CD4-positive, alpha-beta T cell treated with Interleukin-2 at 100 ng/mL for 4 hours (primary cell): ENCODE data around the gene MAGI3.
"Not testable (repeated sequence)": the region's sequence is repeated elsewhere in the genome, so short reads cannot be mapped to it uniquely, and the experiment has no call there.

Source experiments
- DNase-seq: peaks from one replicate; pipeline ENCODE4 v3.0.0-alpha.2; 2020; ENCODE audit warnings: low spot score

Gene MAGI3

DNA sequence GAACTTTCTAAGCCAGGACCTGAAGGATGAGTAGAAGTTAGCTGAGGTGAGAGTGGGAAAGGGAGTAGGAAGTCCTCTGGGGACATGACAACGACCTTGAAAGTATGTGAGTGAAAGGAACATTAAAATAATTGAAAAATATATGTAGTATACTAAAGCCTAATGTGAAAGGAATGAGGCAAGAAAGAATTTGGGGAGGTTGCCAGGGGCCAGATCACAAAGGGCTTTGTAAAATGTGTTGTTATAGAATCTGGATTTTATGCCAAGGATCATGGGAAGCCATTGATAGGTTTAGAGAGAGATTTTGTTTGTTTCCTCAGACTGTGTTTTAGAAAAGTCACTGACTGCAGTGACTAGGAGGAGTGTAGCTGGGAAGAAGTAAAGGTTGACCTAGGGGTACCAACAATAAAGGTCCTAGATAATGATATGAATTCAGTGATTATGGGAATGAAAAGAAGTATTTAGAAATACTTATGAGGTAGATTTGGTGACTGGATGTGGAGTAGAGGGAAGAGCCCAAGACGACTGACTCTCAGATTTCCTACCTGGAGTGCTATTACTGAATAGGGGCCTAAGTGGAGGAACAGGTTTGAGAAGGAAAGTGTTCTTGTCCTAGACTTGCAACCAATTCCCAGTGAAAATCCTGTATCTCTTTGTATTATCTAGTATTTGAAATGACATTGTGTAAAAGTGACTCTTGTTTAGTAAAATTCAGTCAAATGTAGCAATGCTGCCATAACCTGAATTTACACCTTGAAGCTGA is 189.1 kb downstream of the MAGI3 start:
- no peak for DNase-seq

DNA sequence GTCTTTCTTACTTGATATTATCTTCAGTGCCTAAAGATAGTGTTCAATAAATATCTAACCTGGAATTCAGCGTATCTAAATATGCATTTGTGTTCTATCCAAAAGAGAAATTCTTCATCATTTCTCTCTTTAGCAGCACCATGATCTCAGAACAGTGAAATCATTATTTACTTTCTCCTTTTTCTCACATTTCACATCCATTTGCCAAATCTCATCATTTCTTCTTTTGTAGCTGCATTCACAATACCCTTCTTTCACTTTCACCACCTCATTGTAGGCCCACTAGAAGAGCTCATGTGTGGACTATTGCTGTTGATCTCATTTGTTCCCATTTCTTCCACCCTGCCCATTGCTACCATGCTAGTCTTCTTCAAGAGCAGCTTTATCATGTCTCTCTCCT is 191.0 kb downstream of the MAGI3 start:
- DNase-seq: no peak

DNA sequence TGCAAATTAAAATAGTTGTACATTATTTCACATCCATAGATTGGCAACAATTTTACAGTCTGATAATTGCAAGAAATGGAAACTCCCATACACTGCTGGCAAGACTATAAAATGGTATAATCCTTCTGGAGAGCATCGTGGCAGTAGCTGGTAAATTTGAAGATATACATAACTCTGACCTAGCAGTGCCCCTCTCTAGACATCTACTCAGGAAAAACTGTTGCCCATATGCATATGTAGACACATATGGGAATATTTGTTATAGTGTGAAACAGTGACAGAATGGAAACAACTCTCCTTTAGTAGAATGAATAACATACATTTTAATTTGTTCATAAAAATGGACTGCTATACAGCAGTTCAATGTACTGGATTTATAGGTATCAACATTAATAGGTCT is 191.8 kb downstream of the MAGI3 start:
- no peak for DNase-seq

DNA sequence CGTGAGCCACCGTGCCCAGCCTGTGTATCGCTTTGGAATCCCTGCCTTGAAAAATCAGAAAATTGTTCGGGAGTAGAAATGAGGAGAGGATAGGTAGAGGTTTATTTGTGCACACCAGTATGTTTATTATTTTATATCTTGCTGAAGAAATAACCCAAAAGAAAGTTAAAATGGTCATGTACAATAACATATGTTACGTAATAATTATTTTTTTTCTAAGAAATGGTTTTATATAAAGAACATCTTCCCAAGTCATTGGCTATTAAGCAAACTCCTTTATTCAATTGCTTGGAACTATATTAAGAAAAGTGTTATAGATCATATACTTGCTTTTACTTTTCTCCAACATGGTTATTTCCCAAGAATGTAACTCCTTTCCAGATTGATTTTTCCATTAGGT is 197.2 kb downstream of the MAGI3 start:
- no peak for DNase-seq

DNA sequence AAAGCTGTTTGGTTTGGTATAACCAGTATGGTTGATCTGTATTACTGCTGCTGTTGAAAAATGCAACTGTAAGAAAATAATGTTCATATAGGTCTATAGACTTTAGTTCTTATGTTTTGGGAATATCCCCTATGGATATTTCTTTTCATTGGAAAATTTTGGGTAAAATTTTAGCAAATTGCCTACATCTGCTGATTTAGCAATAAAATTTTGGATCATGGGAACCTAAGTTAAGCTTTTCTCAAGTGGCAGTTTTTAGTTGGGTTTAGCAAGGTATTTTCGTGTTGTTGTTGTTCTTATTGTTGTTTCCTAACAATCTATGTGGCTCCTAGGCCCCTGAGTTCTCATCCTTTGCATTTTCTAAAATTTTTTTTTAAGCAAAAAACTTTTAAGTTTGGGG is 201.9 kb downstream of the MAGI3 start:
- DNase-seq: no peak

DNA sequence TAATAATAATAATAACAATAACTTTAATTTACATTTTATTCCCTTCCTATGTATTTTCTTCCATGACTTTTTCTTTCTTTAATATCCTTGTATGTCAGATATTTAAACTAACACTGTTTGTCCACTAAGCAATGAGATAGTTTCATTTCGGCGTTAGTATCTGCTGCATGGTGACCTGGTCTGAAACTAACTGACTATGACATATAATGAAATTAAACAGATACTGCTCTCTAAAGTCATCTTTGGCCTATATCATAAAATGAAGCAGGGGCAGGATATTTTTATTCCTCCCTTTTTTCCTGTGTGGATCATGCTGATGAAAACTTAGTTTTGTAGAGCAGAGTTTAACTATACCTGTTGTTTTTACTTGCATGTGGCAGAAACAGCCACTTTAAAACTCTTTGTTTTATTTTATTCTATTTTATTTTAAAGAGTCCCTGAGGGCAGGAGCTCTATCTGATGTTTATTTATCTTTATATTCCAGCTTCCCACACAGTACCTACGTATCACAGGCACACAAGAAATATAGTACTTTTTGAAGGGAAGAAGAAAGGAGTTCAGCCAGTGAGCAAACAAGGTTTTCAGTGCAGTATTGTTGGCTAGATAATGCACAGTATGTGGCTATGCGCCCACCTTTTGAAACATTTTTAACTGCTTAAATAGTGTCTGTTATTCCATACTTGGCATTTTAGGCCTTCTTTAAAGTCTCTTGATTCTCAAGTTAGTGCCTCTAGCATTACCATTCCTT is 203.4 kb downstream of the MAGI3 start:
- no peak for DNase-seq

DNA sequence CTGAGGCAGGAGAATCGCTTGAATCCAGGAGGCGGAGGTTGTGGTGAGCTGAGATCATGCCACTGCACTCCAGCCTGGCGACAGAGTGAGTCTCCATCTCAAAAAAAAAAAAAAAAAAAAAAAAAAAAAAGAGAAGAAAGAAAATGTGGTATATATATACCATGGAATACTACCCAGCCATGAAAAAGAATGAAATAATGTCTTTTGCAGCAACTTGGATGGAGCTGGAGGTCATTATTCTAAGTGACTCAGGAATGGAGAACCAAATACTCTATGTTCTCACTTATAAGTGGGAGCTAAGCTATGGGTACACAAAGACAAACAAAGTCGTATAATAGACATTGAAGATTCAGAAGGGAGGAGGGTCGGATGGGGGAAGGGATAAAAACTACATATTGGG is 214.2 kb downstream of the MAGI3 start:
- DNase-seq: not testable (repeated sequence)

DNA sequence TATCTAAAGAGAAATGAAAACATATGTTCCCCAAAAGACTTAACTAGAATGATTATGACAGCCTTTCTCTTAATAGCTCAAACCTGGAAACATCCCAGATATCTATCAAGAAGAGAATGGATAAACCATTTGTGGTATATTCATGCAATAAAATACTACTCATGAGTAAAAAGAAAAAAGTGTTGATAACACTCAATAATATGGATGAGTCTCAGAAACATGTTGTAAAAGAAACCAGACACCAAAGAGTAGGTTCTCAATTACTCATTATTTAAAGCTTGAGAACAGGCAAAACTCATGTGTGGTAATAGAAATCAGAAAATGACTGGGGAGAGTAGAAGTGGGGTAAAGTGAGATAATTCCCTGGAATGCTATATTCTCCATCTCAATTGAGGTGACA is 214.8 kb downstream of the MAGI3 start:
- no peak for DNase-seq

DNA sequence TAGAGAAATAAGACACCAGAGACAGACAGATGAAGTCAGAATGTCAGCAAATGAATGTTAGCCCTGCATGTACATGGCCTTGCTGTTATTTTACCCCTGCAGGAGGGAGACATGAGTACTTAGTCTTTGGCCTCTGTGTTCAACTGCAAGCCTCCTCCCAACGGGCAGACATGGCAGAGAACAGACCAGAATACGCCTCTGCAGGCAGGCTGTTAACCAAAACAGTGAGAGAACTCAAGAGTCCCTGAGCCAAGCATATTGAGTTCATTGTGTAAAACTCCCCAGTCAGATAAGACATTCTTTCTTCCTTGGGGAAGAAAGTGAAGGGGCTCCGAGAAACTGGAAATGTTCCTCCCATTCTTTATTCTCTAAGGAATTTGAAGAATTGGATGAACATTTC is 218.1 kb downstream of the MAGI3 start:
- DNase-seq: no peak

DNA sequence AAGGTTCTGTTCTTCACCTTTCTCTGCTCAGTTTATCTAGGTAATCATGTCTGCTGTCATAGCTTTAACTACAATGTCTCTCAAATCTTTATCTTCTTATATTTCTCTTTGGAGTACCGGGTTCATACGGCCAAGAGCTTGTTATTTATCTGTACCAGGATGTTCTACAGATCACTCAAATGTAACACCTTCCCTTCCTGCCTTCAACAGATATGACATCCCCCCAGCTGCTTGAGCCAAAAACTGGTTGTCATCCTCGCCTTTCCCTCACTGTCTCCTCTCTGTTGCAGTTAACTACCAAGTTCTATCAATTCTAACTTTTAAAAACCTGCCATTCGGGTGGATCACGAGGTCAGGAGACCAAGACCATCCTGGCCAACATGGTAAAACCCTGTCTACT is 220.1 kb downstream of the MAGI3 start:
- no peak for DNase-seq

DNA sequence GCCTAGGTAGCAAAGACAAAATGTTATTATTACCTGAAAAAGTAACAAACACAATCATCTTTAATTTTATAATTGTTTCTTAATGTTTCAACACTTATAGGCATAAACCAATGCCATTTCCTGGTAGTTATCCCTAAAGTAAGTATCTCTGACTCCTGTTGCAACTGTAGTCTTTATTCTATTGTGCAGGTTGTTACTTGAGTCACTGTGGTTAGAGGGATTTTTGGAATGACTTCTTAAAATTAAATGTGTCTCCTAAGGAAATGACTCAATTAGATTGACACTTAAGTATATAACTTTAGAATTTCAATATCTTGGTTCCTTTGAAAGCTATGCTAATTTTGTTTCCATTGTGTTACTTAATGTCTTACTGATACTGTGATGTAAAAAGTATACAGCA is 225.1 kb downstream of the MAGI3 start:
- DNase-seq: no peak

DNA sequence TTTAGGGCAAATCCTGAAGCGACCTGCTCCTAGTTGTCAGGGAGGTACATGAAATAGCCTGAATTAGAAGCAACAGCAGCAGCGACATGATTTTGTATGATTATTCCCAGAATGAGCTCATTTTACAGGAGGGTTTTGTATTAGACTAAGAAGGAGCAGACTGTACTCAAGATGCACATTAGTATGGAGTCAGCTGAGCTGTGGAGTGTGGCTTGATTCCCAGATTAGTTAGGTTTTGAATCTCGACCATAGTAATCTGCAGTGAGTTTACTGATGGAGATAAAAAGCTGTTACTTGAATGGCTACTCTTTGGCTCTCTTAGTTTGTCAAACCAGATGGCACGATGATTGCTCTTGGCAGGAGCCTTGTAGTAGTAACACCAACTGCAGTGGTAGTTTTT is 225.8 kb downstream of the MAGI3 start:
- DNase-seq: no peak

DNA sequence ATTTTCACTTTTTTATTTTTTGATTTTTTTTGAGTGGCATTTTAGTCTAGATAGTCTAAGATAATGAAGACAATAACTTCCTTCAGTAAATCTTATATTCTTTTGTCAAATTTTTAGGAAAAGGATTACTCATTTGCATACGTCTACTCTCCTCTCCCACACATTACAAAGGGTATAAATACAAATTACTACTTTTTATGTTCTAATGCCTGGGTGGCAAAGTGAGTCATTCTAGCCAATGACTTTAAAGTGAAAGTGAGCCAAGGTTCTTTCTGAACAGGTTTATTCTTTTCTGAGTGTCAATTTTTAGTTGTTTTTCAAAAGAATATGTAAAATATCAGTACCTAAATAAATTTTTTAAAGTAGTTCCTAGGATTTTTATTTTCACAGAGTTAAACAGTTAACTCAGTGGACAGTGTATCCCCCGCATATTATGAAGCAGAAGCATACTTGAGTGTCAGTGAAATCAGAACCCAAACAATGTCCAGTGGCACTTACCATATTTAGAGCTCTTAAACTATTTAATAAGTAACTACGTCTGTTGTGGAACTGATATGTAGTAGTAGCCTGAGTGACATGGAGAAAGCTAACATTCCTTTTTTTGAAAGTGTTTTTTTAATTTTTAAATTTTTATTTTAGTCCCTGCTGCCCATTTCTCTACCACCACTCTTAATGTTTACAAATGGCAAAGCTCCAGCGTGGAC is 227.3 kb downstream of the MAGI3 start:
- no peak for DNase-seq

DNA sequence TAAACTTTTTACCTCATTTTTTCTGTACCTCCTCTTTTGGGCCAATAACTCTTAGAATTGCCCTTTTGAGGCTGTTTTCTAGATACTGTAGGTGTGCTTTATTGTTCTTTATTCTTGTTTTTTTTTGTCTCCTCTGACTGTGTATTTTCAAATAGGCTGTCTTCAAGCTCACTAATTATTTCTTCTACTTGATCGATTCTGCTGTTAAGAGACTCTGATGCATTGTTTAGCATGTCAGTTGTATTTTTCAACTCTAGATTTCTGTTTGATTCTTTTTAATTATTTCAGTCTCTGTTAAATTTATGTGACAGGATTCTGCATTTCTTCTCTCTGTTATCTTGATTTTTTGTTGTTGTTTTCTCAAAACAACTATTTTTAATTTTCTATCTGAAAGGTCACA is 238.7 kb downstream of the MAGI3 start:
- no peak for DNase-seq

DNA sequence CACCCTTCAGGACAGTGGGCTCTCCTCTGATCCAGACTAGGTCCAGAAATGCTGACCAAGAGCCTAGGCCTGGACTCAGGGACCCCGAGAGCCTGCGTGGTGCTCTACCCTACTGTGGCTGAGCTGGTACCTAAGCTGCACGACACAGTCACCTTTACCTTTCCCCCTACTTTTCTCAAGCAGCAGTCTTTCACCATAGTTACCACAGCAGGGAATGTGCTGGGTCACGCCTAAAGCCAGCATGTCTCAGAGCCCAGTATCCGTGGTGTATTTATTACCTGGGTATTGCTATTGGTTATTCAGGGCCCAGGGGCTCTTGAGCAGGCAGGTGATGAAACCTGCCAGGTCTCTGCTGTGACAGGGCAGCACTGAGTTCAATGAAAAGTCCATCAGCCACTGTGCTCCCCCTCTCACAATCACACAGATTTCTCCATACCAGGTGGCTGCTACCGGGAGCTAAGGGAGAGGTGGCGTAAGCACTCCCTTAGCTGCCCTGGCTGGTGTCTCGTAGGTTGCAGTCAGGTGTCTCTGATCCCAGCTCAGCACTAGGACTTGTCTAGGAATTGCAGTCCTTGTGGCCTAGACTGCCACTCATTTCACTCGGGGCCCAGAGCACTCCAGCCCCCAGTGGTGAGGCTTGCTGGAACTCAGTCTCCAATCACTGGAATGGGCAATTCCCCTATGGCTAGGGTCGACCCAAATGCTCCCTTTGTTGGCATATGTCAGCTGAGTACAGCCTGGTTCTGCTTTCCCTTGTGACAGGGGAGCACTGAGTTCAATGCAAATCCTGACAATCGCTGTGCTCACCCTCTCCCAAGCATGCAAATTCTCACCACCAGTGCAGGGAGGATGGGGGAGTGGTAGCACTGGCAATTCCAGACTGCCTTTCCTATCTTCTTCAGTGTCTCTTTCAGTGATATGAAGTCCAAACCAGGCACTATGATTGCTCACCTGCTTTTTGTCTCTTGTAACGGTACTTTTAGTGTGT is 240.3 kb downstream of the MAGI3 start:
- DNase-seq: no peak

DNA sequence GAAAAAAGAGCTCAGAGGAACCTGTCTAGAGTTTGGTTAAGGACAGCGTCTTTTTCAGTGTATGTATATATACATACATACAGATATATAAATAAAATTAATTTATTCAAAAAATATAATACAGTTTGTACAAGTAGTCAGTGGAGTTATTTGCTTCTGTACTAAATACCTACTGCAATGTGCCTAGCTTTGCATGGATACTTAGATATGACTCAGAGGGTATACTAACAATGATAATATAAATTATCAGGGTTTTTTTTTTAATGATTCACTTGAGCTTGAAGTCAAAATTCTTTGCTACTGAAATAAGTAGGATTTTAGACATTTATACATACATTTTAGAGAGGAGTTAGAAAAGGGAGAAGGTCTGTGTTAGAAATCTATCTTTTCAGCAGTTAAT is 251.1 kb downstream of the MAGI3 start:
- DNase-seq: no peak

DNA sequence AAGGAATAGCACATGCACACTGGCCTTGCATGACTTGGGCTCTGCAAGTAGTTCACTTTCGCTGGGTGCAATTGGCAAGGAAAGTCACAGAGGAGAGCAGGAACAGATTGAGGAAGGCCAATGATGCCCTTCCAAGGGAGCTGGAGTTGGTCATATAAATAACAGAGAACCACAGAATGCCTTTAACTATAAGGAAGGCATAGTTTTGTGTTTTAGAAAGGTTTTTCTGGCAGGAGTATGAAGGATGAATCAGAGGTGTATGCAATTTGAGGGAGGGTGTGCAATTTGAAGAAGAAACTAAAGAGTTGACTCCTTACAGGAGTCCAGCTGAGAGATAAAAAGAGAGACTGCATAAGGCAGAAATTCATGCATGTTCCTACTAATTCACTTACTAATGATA is 256.8 kb downstream of the MAGI3 start:
- DNase-seq: no peak

DNA sequence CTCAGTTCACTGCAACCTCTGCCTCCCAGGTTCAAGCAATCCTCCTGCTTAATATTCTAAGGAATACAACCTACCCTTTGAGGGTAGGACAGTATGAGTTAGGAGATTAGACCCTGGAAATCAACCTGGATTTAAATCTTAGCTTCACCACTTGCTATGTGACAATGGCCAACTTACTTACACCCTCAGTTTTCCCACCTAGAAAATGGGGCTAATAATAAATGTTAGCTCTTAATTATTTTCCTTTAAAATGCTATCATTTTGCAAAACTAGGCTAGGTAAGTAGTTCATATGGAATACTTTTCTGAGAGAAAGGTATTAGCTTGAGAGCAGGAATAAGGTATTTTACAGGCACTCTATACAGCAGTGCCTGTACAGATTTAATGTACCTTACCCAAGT is 258.2 kb downstream of the MAGI3 start:
- DNase-seq: no peak

DNA sequence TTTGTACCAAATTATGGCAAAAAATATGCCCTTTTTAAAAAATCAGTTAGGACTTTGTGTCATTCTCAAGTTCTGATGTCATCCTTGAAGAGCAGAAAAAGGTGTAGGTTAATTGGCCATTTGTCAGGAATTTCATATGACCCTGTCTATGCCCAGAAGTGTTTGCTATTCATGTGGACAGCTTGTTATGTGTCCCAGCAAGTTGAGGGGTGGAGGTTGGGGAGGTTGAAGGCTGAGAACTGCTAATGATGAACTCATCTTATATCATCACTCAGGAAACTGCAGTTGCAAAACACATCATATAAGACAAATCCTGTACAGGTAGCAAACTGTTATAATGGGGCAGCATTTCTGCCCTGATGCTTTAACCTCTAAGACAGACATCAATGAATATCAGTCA is 262.5 kb downstream of the MAGI3 start:
- no peak for DNase-seq

DNA sequence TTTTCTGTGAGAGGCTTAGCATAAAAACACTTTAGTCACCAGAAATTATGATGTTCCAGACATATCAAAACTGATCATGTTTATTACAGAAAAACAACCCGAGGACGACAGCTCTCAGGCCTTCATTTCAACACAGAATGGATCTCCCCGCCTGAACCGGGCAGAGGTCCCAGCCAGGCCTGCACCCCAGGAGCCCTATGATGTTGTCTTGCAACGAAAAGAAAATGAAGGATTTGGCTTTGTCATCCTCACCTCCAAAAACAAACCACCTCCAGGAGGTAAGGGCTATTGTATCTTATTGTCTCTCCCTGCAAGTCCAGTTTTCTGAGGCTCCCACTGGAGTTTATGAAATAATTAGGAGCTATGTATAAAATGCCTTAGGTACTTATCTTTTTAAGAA is 263.4 kb downstream of the MAGI3 start:
- DNase-seq: no peak

DNA sequence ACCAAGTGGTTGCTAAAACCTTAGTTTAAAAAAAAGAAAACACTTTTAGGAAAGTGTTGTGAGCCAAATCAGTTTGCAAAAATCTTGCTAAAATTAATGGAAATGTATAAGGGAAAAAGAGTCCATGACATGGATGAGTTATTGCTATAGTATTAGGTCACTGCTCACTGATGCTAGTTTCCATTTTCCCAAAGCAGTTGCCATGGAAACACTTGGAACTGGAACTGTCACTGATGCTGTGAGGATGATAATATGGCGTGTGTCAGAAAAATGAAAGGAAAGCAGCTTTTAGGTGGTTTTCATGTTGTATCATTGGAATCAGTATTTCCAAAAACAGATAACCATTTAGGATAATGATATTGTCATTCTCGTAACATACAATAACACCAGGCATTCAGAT is 264.6 kb downstream of the MAGI3 start:
- DNase-seq: no peak

DNA sequence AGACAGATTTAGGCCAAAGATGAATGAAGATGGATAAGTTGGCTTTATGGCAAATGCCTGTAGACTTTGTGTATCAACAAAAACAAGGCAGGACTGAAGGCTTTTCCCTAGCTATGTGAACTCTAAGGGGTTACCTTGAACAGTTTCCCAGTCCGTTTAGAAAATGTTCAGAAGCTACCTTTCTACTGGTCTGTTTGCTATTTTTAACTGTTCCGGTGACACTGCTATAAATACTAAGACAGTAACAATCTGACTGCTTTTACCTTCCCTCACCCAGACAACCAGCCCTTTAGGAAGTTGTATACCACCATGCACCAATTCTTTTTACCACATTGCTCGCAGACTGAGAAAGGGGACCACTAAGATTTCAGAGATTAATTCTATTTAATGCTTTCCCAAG is 266.8 kb downstream of the MAGI3 start:
- DNase-seq: no peak
